ENCODE data around the gene PLXNB1. TPM values are rescaled to one million over a fixed set of nuclear protein-coding genes. Genes with fewer than 3 reads are reported as not detected.

The PLXNB1 gene
- total RNA-seq, 3 donors from 2014 or later, result 98.1 to 136 (median 127) TPM

- H3K4me1 ChIP-seq (ENCODE audit: low read depth), result peaks cover 41% of the 10 kb centered on the region
- intact Hi-C loops (cut with DNase I, micrococcal nuclease), result loop anchor here (5.0 kb wide), 2 partner anchors 32 to 162 kb away; no protein-coding TSS in a partner anchor
- peak; percentile 56 to 71 (median 62) for DNase-seq
- H3K36me3 ChIP-seq (ENCODE audit: low read depth), result no peaks in the 10 kb centered on the region
- no peaks in the 10 kb centered on the region for H3K9me3 ChIP-seq
- TF ChIP-seq, protein P1, sequence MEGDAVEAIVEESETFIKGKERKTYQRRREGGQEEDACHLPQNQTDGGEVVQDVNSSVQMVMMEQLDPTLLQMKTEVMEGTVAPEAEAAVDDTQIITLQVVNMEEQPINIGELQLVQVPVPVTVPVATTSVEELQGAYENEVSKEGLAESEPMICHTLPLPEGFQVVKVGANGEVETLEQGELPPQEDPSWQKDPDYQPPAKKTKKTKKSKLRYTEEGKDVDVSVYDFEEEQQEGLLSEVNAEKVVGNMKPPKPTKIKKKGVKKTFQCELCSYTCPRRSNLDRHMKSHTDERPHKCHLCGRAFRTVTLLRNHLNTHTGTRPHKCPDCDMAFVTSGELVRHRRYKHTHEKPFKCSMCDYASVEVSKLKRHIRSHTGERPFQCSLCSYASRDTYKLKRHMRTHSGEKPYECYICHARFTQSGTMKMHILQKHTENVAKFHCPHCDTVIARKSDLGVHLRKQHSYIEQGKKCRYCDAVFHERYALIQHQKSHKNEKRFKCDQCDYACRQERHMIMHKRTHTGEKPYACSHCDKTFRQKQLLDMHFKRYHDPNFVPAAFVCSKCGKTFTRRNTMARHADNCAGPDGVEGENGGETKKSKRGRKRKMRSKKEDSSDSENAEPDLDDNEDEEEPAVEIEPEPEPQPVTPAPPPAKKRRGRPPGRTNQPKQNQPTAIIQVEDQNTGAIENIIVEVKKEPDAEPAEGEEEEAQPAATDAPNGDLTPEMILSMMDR (IDR thresholded peaks at IDR 0.05), result no peak
- no peak for ATAC-seq
- no peak overlapping the region for H3K4me3 ChIP-seq
These were observed 4.8 kb upstream of the PLXNB1 start for GRCh38 chr3:48434591-48435222.

DNA sequence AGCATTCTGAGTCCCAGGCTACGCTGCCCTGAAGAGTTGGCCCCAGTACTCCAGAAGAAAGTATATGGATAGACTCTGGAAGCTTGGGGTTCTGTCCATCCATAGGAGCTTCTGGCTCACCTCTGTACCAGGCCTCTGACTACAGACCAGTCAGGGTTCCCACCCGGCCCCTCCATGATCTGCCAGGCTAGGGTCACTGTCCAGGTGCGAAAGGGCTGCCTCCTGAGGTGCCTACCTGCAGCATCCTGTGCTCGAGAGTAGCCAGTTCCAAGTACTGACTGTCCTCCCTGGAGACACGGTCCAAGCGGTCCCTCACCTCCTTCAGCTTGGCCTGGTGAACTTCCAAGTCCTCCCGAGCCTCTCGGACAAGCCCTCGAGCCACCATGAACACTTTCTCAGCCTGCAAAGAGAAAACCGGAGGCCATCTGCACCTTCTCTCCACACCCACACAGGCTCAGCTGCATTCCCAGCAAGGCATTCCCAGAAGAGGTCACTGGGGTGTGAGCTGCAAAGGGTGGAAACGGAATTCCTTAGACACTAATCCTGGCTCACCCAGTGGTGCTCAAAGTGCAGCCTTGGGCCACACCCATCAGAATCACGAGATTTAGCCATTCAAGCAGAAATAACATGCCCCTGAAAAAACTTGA is 3.7 kb upstream of the PLXNB1 start:
- ATAC-seq (peak; percentile 69), DNase-seq (peak; percentile 73 to 85 (median 80))
- peaks cover 33% of the 10 kb centered on the region for H3K4me1 ChIP-seq (ENCODE audit: low read depth)
- intact Hi-C loops (cut with DNase I, micrococcal nuclease), result no loop called here
- H3K36me3 ChIP-seq (ENCODE audit: low read depth), result no peaks in the 10 kb centered on the region
- H3K9me3 ChIP-seq, result no peaks in the 10 kb centered on the region
- no peak overlapping the region for H3K4me3 ChIP-seq
- TF ChIP-seq, protein P1 (IDR thresholded peaks at IDR 0.05), result no peak

DNA sequence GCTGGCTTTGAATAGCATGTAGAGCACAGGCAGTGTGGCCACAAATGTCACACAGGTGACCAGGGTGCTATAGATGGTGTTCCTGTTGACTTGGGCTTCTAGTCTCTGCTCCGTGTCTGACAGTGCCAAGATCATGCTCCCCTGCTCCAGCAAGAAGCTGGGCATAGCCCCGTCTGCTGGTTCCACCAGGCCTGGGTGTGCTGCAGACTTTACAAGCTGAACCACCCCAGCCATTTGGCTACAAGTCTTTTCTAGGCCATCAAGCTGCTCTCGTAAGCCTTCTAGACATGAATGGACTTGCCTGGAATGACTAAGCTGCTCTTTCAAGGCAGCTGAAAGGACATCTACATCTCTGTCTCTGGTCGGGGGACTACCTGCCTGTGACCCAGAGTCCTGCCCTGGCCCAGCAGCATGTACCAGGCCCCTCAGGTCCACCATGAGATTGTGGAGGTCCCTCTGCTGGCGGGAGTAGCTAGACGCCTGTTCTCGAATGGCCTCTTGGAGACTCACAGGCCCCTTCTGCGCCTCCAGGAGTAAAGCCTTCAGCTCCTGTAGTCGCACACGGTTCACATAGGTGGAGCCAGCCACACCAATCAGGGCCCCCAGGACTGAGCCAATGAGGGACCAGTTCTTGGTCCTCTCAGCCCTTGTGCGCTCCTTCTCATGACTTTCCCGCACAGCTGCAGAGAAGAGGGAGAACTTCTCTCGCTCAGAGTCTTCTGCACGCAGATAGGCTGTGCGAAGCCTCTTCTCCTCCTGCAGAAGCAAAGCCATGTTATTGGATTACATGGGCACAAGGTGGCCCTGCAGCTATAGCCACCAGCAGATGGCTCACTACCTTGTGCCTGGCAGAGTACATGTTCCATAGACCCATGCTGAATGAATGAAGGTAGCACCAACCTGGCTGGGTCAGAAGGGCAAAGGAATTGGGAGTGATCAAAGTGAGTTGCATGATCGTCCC is 2.8 kb upstream of the PLXNB1 start:
- ATAC-seq, result no peak
- Histone ChIP-seq H3K9me3 (no peaks in the 10 kb centered on the region), H3K36me3 (ENCODE audit: low read depth) (no peaks in the 10 kb centered on the region), H3K4me1 (ENCODE audit: low read depth) (peaks cover 34% of the 10 kb centered on the region), H3K4me3 (no peak overlapping the region)
- intact Hi-C loops (cut with DNase I, micrococcal nuclease), result no loop called here
- TF ChIP-seq, protein P1 (IDR thresholded peaks at IDR 0.05), result no peak
- DNase-seq, result peak; percentile 23 to 50 (median 46)

DNA sequence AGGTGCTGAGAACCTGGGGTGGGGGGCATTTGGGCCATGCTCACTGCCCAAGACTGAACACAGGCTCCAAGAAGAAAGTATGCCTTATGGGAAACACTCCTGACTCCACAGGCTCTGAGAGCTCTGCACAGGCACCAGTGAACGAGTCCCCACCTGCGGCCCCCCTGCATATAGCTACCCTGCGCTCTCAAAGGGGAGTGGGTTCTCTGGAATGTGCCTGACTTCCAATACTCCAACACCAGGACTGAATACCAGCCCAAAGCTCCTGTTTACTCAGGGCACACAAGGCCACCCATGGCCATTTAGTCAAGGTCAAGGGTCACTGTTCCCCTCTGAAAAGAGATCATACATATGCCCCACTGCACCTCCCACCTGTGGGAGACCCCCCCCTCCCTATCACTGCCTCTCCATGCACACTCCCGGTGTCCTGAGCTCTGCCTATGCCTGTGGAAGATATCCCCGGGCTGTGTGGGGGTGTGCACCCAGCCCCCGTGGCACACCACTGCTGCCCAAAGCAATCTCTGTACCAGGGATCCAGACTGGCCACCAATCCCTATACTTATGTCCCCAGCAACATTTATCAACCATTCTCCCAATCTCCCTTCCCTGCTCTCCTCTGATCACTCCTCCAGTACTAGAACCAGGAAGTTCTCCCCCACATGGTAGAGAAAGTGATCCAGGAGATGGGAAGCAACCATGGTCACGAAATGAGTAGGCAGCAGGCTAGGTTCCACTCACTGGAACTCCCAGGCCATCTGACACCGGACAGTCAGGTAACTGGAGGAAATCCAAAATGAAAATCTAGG is 1.5 kb upstream of the PLXNB1 start:
- TF ChIP-seq, protein P1 (IDR thresholded peaks at IDR 0.05), result no peak
- Histone ChIP-seq H3K4me1 (ENCODE audit: low read depth) (peaks cover 47% of the 10 kb centered on the region), H3K36me3 (ENCODE audit: low read depth) (no peaks in the 10 kb centered on the region), H3K9me3 (no peaks in the 10 kb centered on the region), H3K4me3 (no peak overlapping the region)
- DNase-seq (peak in 2 of 3 donors; percentile 27), ATAC-seq (no peak)
- intact Hi-C loops (cut with DNase I, micrococcal nuclease), result no loop called here

- H3K4me3 ChIP-seq, result no peak overlapping the region
- intact Hi-C loops (cut with DNase I, micrococcal nuclease), result no loop called here
- TF ChIP-seq, protein P1 (IDR thresholded peaks at IDR 0.05), result no peak
- peak in 2 of 3 donors; percentile 31 to 41 for DNase-seq
- no peaks in the 10 kb centered on the region for H3K9me3 ChIP-seq
- peaks cover 52% of the 10 kb centered on the region for H3K4me1 ChIP-seq (ENCODE audit: low read depth)
- no peaks in the 10 kb centered on the region for H3K36me3 ChIP-seq (ENCODE audit: low read depth)
- no peak for ATAC-seq
These were observed 819 bp upstream of the PLXNB1 start for GRCh38 chr3:48430708-48431101.

Data from mucosa of descending colon (tissue), 3 donors.